Measurements from ENCODE around the gene SLC6A14.

- TF ChIP-seq POLR2A (IDR thresholded peaks at IDR 0.05; ENCODE audit: low read depth, low read length) (no peak), JUN (IDR thresholded peaks at IDR 0.05; ENCODE audit: borderline replicate concordance, insufficient read depth, insufficient read length, low read depth) (no peak), EZH2 (IDR thresholded peaks at IDR 0.05; ENCODE audit: borderline replicate concordance, low read depth, low read length, severe bottlenecking) (no peak), POLR2AphosphoS5 (IDR thresholded peaks at IDR 0.05; ENCODE audit: insufficient read depth, low read depth, low read length) (no peak), MYC (IDR thresholded peaks at IDR 0.05; ENCODE audit: low read depth, low read length) (no peak)
- TF ChIP-seq, protein P1, sequence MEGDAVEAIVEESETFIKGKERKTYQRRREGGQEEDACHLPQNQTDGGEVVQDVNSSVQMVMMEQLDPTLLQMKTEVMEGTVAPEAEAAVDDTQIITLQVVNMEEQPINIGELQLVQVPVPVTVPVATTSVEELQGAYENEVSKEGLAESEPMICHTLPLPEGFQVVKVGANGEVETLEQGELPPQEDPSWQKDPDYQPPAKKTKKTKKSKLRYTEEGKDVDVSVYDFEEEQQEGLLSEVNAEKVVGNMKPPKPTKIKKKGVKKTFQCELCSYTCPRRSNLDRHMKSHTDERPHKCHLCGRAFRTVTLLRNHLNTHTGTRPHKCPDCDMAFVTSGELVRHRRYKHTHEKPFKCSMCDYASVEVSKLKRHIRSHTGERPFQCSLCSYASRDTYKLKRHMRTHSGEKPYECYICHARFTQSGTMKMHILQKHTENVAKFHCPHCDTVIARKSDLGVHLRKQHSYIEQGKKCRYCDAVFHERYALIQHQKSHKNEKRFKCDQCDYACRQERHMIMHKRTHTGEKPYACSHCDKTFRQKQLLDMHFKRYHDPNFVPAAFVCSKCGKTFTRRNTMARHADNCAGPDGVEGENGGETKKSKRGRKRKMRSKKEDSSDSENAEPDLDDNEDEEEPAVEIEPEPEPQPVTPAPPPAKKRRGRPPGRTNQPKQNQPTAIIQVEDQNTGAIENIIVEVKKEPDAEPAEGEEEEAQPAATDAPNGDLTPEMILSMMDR (IDR thresholded peaks at IDR 0.05; ENCODE audit: extremely low read depth in 1 of 2, insufficient read depth in 1 of 2, low read depth in 1 of 2, low read length in 2 of 2), result no peak
These were observed 809 bp upstream of the SLC6A14 start for GRCh38 chrX:116435597-116435996.
